Neuronal stem cell (in vitro differentiated cells): ENCODE measurements around the gene BCL11B.

ENCODE experiments used
- DNase-seq: peaks from one replicate; pipeline ENCODE4 v3.0.0-alpha.2; 2013; ENCODE audit warnings: low spot score
- H2AFZ ChIP-seq: one replicate; pipeline ENCODE4 v1.6.1; 2013; ENCODE audit warnings: mild to moderate bottlenecking, low read length, inconsistent platforms
- H2AK5ac ChIP-seq: 2 replicates; pipeline ENCODE4 v1.6.1; 2013; ENCODE audit warnings: low read depth, mild to moderate bottlenecking, inconsistent platforms, low read length, moderate library complexity, mixed read lengths
- H2BK120ac ChIP-seq: 2 replicates; pipeline ENCODE4 v1.6.1; 2013; ENCODE audit warnings: low read depth, mild to moderate bottlenecking, inconsistent platforms, low read length, moderate library complexity, mixed read lengths
- H2BK12ac ChIP-seq: one replicate; pipeline ENCODE4 v1.6.1; 2013; ENCODE audit warnings: low read length, inconsistent platforms
- H2BK15ac ChIP-seq: 2 replicates; pipeline ENCODE4 v1.6.1; 2013; ENCODE audit warnings: mild to moderate bottlenecking, low read length, inconsistent platforms, mixed read lengths
- H2BK5ac ChIP-seq: one replicate; pipeline ENCODE4 v1.6.1; 2013; ENCODE audit warnings: inconsistent platforms, mild to moderate bottlenecking, low read length, moderate library complexity
- H3K14ac ChIP-seq: one replicate; pipeline ENCODE4 v1.6.1; 2013; ENCODE audit warnings: low read length, inconsistent platforms
- H3K18ac ChIP-seq: 2 replicates; pipeline ENCODE4 v1.6.1; 2013; ENCODE audit warnings: low read length, inconsistent platforms
- H3K23ac ChIP-seq: 2 replicates; pipeline ENCODE4 v1.6.1; 2013; ENCODE audit warnings: low read depth, mild to moderate bottlenecking, mixed read lengths, low read length, inconsistent platforms; ENCODE audit not compliant: poor library complexity
- H3K27ac ChIP-seq: replicated peaks from 3 replicates; pipeline ENCODE4 v1.5.1; 2013; ENCODE audit warnings: low read length, inconsistent platforms
- H3K27me3 ChIP-seq, 3 experiments: 2 replicates each; pipeline ENCODE4 v1.6.1; 2013; ENCODE audit warnings: low read length in 3 of 3, mild to moderate bottlenecking in 2 of 3, inconsistent platforms in 1 of 3, low read depth in 1 of 3, mixed read lengths in 1 of 3, moderate library complexity in 1 of 3; ENCODE audit not compliant: control insufficient read depth in 3 of 3, insufficient read depth in 3 of 3
- H3K36me3 ChIP-seq, 2 donors: replicated peaks in 1 of 2; 2 replicates each; pipeline ENCODE4 v1.6.1; 2013; ENCODE audit warnings: low read length in 2 of 2; ENCODE audit not compliant: control insufficient read depth in 2 of 2, insufficient read depth in 2 of 2
- H3K4ac ChIP-seq: 2 replicates; pipeline ENCODE4 v1.6.1; 2013; ENCODE audit warnings: inconsistent platforms, mild to moderate bottlenecking, low read length, moderate library complexity
- H3K4me1 ChIP-seq, 2 donors: 1 replicate in 1 of 2; 2 replicates in 1 of 2; pipeline ENCODE4 v1.6.1; 2013; ENCODE audit warnings: low read length in 2 of 2, low read depth in 1 of 2; ENCODE audit not compliant: control insufficient read depth in 2 of 2, insufficient read depth in 1 of 2
- H3K4me2 ChIP-seq: one replicate; pipeline ENCODE4 v1.6.1; 2013; ENCODE audit warnings: mild to moderate bottlenecking, low read length, inconsistent platforms; ENCODE audit not compliant: insufficient read depth, poor library complexity, severe bottlenecking
- H3K4me3 ChIP-seq, 2 donors: 2 replicates each; pipeline ENCODE4 v1.5.1; 2013; ENCODE audit warnings: low read length in 2 of 2, mild to moderate bottlenecking in 2 of 2, inconsistent platforms in 1 of 2, moderate library complexity in 1 of 2
- H3K79me1 ChIP-seq: one replicate; pipeline ENCODE4 v1.6.1; 2013; ENCODE audit warnings: low read depth, mild to moderate bottlenecking, inconsistent platforms, low read length, moderate library complexity
- H3K9ac ChIP-seq: one replicate; pipeline ENCODE4 v1.6.1; 2013; ENCODE audit warnings: mild to moderate bottlenecking, low read depth, low read length, inconsistent platforms; ENCODE audit not compliant: poor library complexity
- H3K9me3 ChIP-seq, 2 donors: replicated peaks in 1 of 2; 2 replicates each; pipeline versions ENCODE3 to v1.6.1; 2013; ENCODE audit warnings: low read length in 2 of 2, mild to moderate bottlenecking in 2 of 2, inconsistent platforms in 1 of 2, low read depth in 1 of 2, mixed read lengths in 1 of 2, moderate library complexity in 1 of 2; ENCODE audit not compliant: control insufficient read depth in 2 of 2, insufficient read depth in 1 of 2
- H4K8ac ChIP-seq: one replicate; pipeline ENCODE4 v1.6.1; 2013; ENCODE audit warnings: low read depth, mild to moderate bottlenecking, inconsistent platforms, low read length, moderate library complexity
- H4K91ac ChIP-seq: one replicate; pipeline ENCODE4 v1.6.1; 2013; ENCODE audit warnings: low read length, low read depth, mild to moderate bottlenecking, inconsistent platforms; ENCODE audit not compliant: poor library complexity
- WGBS, 2 donors: extraction: QIAGEN DNeasy Blood & Tissue Kit; methylation state at CpG; one replicate each; pipeline ENCODE4 v1.1.7; 2013; ENCODE audit warnings: missing lambda C conversion rate in 2 of 2, mixed read lengths in 1 of 2; ENCODE audit not compliant: insufficient read length in 2 of 2, insufficient replicate concordance in 1 of 2; ENCODE audit errors: extremely low coverage in 2 of 2; 5-methylcytosine and 5-hydroxymethylcytosine counted together

The BCL11B gene

DNA sequence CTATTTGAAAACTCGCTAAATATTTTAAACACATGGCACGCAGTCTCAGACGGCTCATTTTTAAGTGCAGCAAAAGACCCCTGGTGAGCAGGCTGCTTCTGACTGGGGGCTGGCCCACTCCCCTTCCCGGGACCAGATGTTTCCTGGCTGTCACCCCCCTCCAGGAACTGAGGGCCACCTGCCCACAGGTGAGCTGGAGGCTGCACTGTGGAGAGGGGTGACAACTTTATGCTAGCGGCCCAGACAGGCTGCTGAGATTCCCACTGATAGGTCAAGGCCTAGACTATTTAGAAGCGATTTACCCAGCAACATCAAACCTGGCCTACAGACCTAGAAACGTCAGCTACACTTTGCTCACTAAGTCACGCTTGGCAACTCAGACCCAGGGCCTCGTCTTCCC, 92.1 kb downstream of the BCL11B start:
- Histone ChIP-seq H3K18ac (peak overlapping the region; percentile 35), H2BK5ac (no peak overlapping the region), H3K4me2 (no peak overlapping the region), H3K27ac (no peak overlapping the region), H3K23ac (no peak overlapping the region), H3K4me1 (no peaks in the 10 kb centered on the region), H3K4ac (no peak overlapping the region), H3K4me3 (no peak overlapping the region), H2BK12ac (no peak overlapping the region), H2AK5ac (no peak overlapping the region), H4K8ac (no peak overlapping the region), H3K9me3 (peaks cover 0 to 2% of the 10 kb centered on the region in 2 donors), H3K14ac (no peak overlapping the region), H3K79me1 (no peaks in the 10 kb centered on the region), H2BK120ac (no peak overlapping the region), H2AFZ (no peak overlapping the region), H2BK15ac (no peak overlapping the region), H3K9ac (no peak overlapping the region), H4K91ac (no peak overlapping the region), H3K36me3 (no peaks in the 10 kb centered on the region), H3K27me3 (peaks cover 0 to 3% (median 0%) of the 10 kb centered on the region in 3 experiments)
- no CpG with 5 or more reads among the region's 9 CpGs for WGBS, 2 donors
- DNase-seq, result no peak

DNA sequence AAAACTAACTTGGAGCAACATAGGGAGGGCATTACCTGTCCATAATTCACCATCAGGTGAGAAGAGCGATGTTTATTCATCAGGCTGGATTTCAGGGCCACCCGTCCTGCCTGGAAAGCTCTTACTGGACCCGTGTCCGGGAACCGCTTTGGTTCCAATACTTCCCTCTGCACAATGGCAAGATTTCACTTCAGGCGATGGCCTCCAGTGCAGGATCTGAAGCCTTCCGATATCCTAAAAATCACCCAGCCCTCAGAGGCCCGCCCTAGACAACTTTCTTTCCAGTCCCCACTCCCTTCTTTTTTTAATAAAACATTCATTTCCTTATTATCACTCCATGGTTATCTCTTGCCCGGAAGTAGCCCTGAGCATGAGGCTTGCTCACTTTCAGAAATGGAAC, 92.5 kb downstream of the BCL11B start:
- Histone ChIP-seq H3K4me1 (no peaks in the 10 kb centered on the region), H3K27ac (no peak overlapping the region), H2BK15ac (no peak overlapping the region), H2BK5ac (no peak overlapping the region), H2AFZ (no peak overlapping the region), H3K4ac (no peak overlapping the region), H3K18ac (no peak overlapping the region), H2BK12ac (no peak overlapping the region), H3K36me3 (no peaks in the 10 kb centered on the region), H4K91ac (no peak overlapping the region), H2AK5ac (no peak overlapping the region), H3K9ac (no peak overlapping the region), H3K9me3 (peaks cover 0 to 2% of the 10 kb centered on the region in 2 donors), H3K79me1 (no peaks in the 10 kb centered on the region), H3K23ac (no peak overlapping the region), H3K4me3 (no peak overlapping the region), H3K27me3 (peaks cover 0 to 3% (median 0%) of the 10 kb centered on the region in 3 experiments), H3K14ac (no peak overlapping the region), H4K8ac (no peak overlapping the region), H3K4me2 (no peak overlapping the region), H2BK120ac (no peak overlapping the region)
- no CpG with 5 or more reads among the region's 9 CpGs for WGBS, 2 donors
- DNase-seq, result no peak

DNA sequence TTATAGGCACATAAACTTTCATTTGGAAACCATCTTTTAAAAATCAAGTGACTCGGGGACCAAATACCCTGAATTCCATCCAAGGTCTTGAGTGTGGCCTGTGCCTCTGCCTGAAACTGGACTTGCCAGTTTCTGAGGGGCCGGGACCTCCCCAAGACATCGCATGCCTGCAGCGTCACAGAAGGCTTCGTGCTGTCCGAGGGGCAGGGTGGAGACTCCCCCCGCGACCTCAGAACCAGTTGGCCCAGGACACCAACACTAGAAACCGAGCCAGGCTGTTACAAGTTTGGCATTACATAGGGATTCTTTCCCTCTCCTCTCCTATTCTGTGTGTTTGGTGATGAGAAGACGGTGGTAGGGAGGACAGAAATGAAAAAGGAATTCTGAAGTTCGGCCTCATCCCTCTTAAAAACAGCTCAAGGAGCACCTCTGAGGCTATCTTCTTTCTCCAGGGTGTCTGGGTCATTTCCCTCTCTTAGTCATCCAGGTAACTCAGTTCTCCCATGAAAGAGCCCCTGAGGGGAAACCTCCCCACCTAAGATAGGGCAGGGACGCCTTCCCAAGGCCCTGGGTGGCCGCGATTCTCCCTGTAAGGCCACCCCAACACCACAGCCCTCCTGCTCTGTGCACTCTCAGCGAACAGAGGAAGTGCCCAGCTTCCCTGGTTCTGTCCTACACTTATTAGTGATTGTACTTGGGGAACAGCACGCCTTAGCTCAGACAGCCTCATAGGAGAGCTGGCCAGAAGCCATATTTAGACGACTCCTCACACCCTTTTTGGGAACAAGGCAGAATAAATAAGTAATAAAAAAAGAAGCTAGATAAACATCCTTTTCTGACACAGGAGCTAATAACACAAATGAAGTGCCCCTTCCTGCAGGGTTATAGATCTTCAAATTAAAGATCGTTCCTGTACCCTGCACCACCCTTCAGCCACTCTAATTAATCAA, 93.8 kb downstream of the BCL11B start:
- Histone ChIP-seq H3K79me1 (peaks cover 3% of the 10 kb centered on the region), H2BK12ac (no peak overlapping the region), H3K14ac (no peak overlapping the region), H4K8ac (no peak overlapping the region), H3K4me2 (no peak overlapping the region), H2BK5ac (no peak overlapping the region), H3K36me3 (no peaks in the 10 kb centered on the region), H4K91ac (no peak overlapping the region), H3K4ac (no peak overlapping the region), H2AK5ac (no peak overlapping the region), H2BK15ac (no peak overlapping the region), H3K9me3 (peaks cover 0 to 6% of the 10 kb centered on the region in 2 donors), H3K18ac (no peak overlapping the region), H2BK120ac (no peak overlapping the region), H3K23ac (no peak overlapping the region), H3K27me3 (peaks cover 0 to 3% (median 0%) of the 10 kb centered on the region in 3 experiments), H3K4me1 (no peaks in the 10 kb centered on the region), H3K9ac (no peak overlapping the region), H3K27ac (no peak overlapping the region), H2AFZ (no peak overlapping the region), H3K4me3 (no peak overlapping the region)
- no peak for DNase-seq
- WGBS, 2 donors, result no CpG with 5 or more reads among the region's 18 CpGs

DNA sequence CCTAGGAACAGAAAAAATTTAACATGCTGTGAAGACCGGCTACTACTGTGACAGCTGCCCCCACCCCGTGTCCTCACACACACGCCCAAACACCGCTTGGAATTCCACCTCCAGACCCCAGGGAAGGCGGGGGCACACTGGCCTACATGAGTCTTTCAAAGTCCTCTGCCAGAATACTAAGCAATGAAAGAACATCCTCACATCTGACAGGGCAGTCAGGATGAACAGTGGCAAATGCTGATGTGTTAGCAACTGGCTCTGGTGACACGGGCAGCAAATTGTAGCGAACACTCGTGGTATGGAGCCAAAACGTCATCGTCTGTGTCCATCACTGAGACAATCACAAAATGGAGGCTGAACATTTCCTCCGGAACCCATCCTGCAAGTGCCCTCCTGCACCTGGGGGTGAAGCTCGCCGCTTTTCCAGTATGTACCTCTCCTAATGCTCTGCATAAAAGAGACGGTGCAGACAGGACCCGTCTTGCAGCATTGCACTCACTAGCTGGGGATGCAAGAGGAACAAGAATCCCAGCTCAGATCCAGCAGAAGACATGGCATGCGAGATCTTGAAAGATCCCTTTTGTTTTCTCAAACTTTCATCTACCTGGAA, 94.8 kb downstream of the BCL11B start:
- Histone ChIP-seq H4K91ac (no peak overlapping the region), H2AFZ (no peak overlapping the region), H3K4ac (no peak overlapping the region), H3K9me3 (peaks cover 0 to 6% of the 10 kb centered on the region in 2 donors), H3K23ac (no peak overlapping the region), H3K36me3 (no peaks in the 10 kb centered on the region), H3K4me2 (no peak overlapping the region), H4K8ac (no peak overlapping the region), H2BK12ac (no peak overlapping the region), H2AK5ac (no peak overlapping the region), H2BK15ac (no peak overlapping the region), H3K9ac (no peak overlapping the region), H2BK120ac (no peak overlapping the region), H3K18ac (no peak overlapping the region), H3K4me3 (no peak overlapping the region), H3K14ac (no peak overlapping the region), H3K27ac (no peak overlapping the region), H3K79me1 (peaks cover 3% of the 10 kb centered on the region), H3K4me1 (no peaks in the 10 kb centered on the region), H3K27me3 (peaks cover 0 to 3% (median 0%) of the 10 kb centered on the region in 3 experiments), H2BK5ac (no peak overlapping the region)
- no CpG with 5 or more reads among the region's 16 CpGs for whole genome bisulfite sequencing, 2 donors
- DNase-seq, result no peak
